ENCODE data around the gene SASH3. TPM values are rescaled to one million over a fixed set of nuclear protein-coding genes. Genes with fewer than 3 reads are reported as not detected.

The SASH3 gene
- total RNA-seq, 4 donors from 2014 or later, result 0.34 to 3.3 (median 1.7) TPM

DNA sequence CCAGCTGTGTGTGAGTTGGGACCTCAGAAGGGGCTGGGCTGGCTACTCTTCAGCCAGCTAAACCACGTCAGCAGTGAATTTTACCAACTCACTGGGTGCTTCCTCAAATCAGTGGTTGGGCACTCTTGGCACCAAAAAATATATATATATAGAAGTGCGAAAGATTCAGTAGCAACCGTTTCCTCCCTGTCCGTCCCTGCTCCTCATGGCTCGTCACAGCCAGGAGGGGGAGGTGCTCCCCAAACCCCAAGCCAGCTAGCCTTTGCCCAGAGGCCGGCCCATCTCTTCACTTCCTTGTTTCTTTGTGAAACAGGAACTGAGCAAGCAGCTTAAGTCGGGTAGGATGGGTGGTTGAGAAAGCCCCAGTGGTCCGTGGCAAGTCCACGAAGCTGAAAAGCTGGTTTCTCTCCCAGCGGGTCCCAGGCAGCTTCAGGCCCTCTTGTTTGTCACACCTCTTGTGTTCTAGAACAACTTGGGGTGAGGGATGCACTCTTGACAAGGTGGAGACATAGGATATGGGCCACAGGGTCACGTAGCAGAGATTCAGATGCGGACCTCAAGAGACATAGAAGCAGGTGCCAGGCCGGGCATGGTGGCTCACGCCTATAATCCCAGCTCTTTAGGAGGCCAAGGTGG is 6.8 kb upstream of the SASH3 start:
- Histone ChIP-seq H3K4me3 (no peak overlapping the region), H3K9me3 (no peaks in the 10 kb centered on the region), H3K4me1 (no peaks in the 10 kb centered on the region), H3K27me3 (no peaks in the 10 kb centered on the region), H3K36me3 (no peaks in the 10 kb centered on the region), H3K27ac (no peak overlapping the region)
- no peak for TF ChIP-seq POLR2AphosphoS5 (IDR thresholded peaks at IDR 0.05)
- TF ChIP-seq POLR2A (IDR thresholded peaks at IDR 0.05), result no peak
- no peak for TF ChIP-seq CTCF (IDR thresholded peaks at IDR 0.05)
- TF ChIP-seq EP300 (IDR thresholded peaks at IDR 0.05), result no peak
- WGBS, result 76% methylated on average over 14 of the region's 14 CpGs
- DNase-seq (ENCODE audit: low spot score in 2 of 2), result peak; percentile 78 to 80

- Histone ChIP-seq H3K4me1 (no peaks in the 10 kb centered on the region), H3K27me3 (no peaks in the 10 kb centered on the region), H3K4me3 (no peak overlapping the region), H3K27ac (no peak overlapping the region), H3K36me3 (no peaks in the 10 kb centered on the region), H3K9me3 (no peaks in the 10 kb centered on the region)
- no peak for DNase-seq (ENCODE audit: low spot score in 2 of 2)
- 79% methylated on average over 4 of the region's 4 CpGs for WGBS
- TF ChIP-seq CTCF (IDR thresholded peaks at IDR 0.05) (no peak), POLR2AphosphoS5 (IDR thresholded peaks at IDR 0.05) (no peak), EP300 (IDR thresholded peaks at IDR 0.05) (no peak), POLR2A (IDR thresholded peaks at IDR 0.05) (no peak)
Observed at GRCh38 chrX:129773649-129774458, 5.9 kb upstream of the SASH3 start.

GRCh38 chrX:129777218-129778030 is 2.3 kb upstream of the SASH3 start:
- H3K4me3 ChIP-seq, result peak overlapping the region; percentile 9
- no peak for TF ChIP-seq EP300 (IDR thresholded peaks at IDR 0.05)
- no peak for TF ChIP-seq CTCF (IDR thresholded peaks at IDR 0.05)
- no peak for TF ChIP-seq POLR2A (IDR thresholded peaks at IDR 0.05)
- TF ChIP-seq POLR2AphosphoS5 (IDR thresholded peaks at IDR 0.05), result no peak
- H3K9me3 ChIP-seq, result no peaks in the 10 kb centered on the region
- whole genome bisulfite sequencing, result 61% methylated on average over 30 of the region's 30 CpGs
- H3K27ac ChIP-seq, result no peak overlapping the region
- no peak for DNase-seq (ENCODE audit: low spot score in 2 of 2)
- H3K27me3 ChIP-seq, result no peaks in the 10 kb centered on the region
- no peaks in the 10 kb centered on the region for H3K4me1 ChIP-seq
- no peaks in the 10 kb centered on the region for H3K36me3 ChIP-seq

GRCh38 chrX:129779086-129779672 is 570 bp upstream of the SASH3 start:
- no peak for DNase-seq (ENCODE audit: low spot score in 2 of 2)
- WGBS, result 80% methylated on average over 7 of the region's 7 CpGs
- Histone ChIP-seq H3K27me3 (no peaks in the 10 kb centered on the region), H3K36me3 (no peaks in the 10 kb centered on the region), H3K4me1 (no peaks in the 10 kb centered on the region), H3K27ac (no peak overlapping the region), H3K4me3 (no peak overlapping the region), H3K9me3 (no peaks in the 10 kb centered on the region)
- TF ChIP-seq POLR2A (IDR thresholded peaks at IDR 0.05) (no peak), CTCF (IDR thresholded peaks at IDR 0.05) (no peak), EP300 (IDR thresholded peaks at IDR 0.05) (no peak), POLR2AphosphoS5 (IDR thresholded peaks at IDR 0.05) (no peak)

All from suprapubic skin (tissue), 4 donors.